ENCODE results near the gene AFAP1.

Gene AFAP1

DNA sequence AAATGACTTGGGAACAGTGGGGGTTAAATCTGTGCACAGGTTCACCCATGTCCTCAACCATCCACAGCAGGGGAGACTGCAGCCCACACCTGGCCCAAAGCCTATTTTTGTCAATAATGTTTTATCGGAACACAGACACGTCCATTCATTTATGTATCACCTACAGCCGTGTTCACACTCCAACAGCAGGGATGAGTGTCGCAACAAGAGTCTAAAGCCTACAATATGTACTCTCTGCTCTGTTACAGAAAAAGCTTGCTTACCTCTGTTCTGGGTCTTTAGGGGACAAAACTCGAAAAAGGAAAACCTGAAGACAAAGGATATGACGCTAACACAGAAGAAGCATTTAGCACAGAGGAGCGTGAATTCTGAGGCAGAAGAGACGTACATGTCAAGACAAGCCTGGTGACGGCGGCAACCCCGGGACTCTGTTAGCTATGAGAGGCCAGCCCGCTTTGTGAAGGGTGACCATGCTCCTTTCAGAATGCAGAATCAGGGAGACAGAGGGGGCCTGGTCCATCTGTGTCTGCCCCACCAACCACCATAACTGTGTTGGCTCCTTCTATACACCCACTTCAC lies 45.5 kb downstream of the AFAP1 start:
- Histone ChIP-seq H3K27ac (ENCODE audit: insufficient read depth in 1 of 2, low read depth in 1 of 2, low read length in 2 of 2, poor library complexity in 1 of 2, severe bottlenecking in 2 of 2) (no peak overlapping the region), H3K4me1 (ENCODE audit: control extremely low read depth in 1 of 4, control insufficient read depth in 4 of 4, insufficient read depth in 4 of 4, low read length in 3 of 4) (no peaks in the 10 kb centered on the region), H3K27me3 (replicated peaks in 2 of 5; ENCODE audit: control insufficient read depth in 4 of 5, insufficient read depth in 5 of 5, low read length in 4 of 5) (peaks cover 2 to 55% (median 5%) of the 10 kb centered on the region in 5 experiments), H3K9me3 (ENCODE audit: control extremely low read depth in 1 of 5, control insufficient read depth in 4 of 5, insufficient read depth in 2 of 5, low read depth in 1 of 5, low read length in 4 of 5) (peaks cover 0 to 2% (median 0%) of the 10 kb centered on the region in 5 experiments), H3K36me3 (ENCODE audit: control insufficient read depth in 4 of 4, insufficient read depth in 4 of 4, low read length in 3 of 4) (no peaks in the 10 kb centered on the region), H3K4me3 (ENCODE audit: control insufficient read depth in 1 of 7, extremely low read depth in 1 of 7, insufficient read depth in 4 of 7, low read depth in 2 of 7, low read length in 6 of 7) (no peak overlapping the region)
- 99% methylated on average over 12 of the region's 12 CpGs for WGBS (ENCODE audit: insufficient coverage)
- CTCF ChIA-PET = no interaction called here
- DNase-seq = no peak
- POLR2A ChIA-PET = no interaction called here

GRCh38 chr4:7893539-7893938 lies 46.1 kb downstream of the AFAP1 start:
- Histone ChIP-seq H3K27me3 (replicated peaks in 2 of 5; ENCODE audit: control insufficient read depth in 4 of 5, insufficient read depth in 5 of 5, low read length in 4 of 5) (peaks cover 2 to 51% (median 5%) of the 10 kb centered on the region in 5 experiments), H3K27ac (ENCODE audit: insufficient read depth in 1 of 2, low read depth in 1 of 2, low read length in 2 of 2, poor library complexity in 1 of 2, severe bottlenecking in 2 of 2) (no peak overlapping the region), H3K4me3 (ENCODE audit: control insufficient read depth in 1 of 7, extremely low read depth in 1 of 7, insufficient read depth in 4 of 7, low read depth in 2 of 7, low read length in 6 of 7) (no peak overlapping the region), H3K36me3 (ENCODE audit: control insufficient read depth in 4 of 4, insufficient read depth in 4 of 4, low read length in 3 of 4) (no peaks in the 10 kb centered on the region), H3K9me3 (ENCODE audit: control extremely low read depth in 1 of 5, control insufficient read depth in 4 of 5, insufficient read depth in 2 of 5, low read depth in 1 of 5, low read length in 4 of 5) (peaks cover 0 to 9% (median 4%) of the 10 kb centered on the region in 5 experiments), H3K4me1 (ENCODE audit: control extremely low read depth in 1 of 4, control insufficient read depth in 4 of 4, insufficient read depth in 4 of 4, low read length in 3 of 4) (no peaks in the 10 kb centered on the region)
- POLR2A ChIA-PET = no interaction called here
- CTCF ChIA-PET = no interaction called here
- 95% methylated on average over 8 of the region's 9 CpGs for WGBS (ENCODE audit: insufficient coverage)
- DNase-seq = no peak

- H3K27ac ChIP-seq (ENCODE audit: insufficient read depth in 1 of 2, low read depth in 1 of 2, low read length in 2 of 2, poor library complexity in 1 of 2, severe bottlenecking in 2 of 2) = no peak overlapping the region
- H3K4me1 ChIP-seq (ENCODE audit: control extremely low read depth in 1 of 4, control insufficient read depth in 4 of 4, insufficient read depth in 4 of 4, low read length in 3 of 4) = no peaks in the 10 kb centered on the region
- CTCF ChIA-PET = no interaction called here
- no peak for DNase-seq
- no peak overlapping the region for H3K4me3 ChIP-seq (ENCODE audit: control insufficient read depth in 1 of 7, extremely low read depth in 1 of 7, insufficient read depth in 4 of 7, low read depth in 2 of 7, low read length in 6 of 7)
- WGBS (ENCODE audit: insufficient coverage) = 58% methylated on average over 4 of the region's 12 CpGs
- POLR2A ChIA-PET = no interaction called here
- peaks cover 2 to 45% (median 5%) of the 10 kb centered on the region in 5 experiments for H3K27me3 ChIP-seq (replicated peaks in 2 of 5; ENCODE audit: control insufficient read depth in 4 of 5, insufficient read depth in 5 of 5, low read length in 4 of 5)
- no peaks in the 10 kb centered on the region for H3K36me3 ChIP-seq (ENCODE audit: control insufficient read depth in 4 of 4, insufficient read depth in 4 of 4, low read length in 3 of 4)
- peaks cover 0 to 15% (median 5%) of the 10 kb centered on the region in 5 experiments for H3K9me3 ChIP-seq (ENCODE audit: control extremely low read depth in 1 of 5, control insufficient read depth in 4 of 5, insufficient read depth in 2 of 5, low read depth in 1 of 5, low read length in 4 of 5)
Observed at GRCh38 chr4:7892212-7893019, 47.2 kb downstream of the AFAP1 start.

DNA sequence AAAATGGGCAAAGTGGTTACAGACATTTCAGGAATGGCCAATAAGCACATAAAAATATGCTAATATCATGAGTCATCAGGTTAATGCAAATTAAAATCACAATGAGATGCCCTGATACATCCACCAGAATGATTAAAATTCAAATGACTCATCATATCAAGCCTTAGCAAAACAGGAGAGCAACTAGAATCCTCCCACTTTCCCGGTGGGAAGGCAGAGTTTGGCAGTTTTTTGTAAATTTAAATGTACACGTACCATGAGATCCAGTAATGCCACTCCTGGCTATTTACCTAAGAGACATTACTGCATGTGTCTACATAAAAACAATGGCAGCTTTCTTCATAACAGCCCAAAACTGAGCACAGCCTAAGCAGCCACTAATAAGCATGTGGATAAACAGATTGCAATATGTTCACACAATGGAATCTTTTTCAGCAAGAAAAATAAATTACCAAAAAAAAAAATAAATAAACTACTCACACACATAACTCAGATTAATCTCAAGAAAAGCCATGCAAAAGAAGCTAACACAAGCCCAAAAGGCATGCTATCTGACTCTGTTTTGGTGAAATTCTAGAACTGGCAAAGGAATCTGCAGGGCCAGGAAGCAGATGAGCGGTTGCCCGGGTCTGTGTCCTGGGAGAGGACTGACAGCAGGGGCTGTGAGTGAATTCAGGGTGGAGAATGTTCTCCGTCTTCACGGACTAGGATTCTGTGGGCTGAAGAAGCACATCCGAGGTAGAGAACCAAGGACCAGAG lies 48.8 kb downstream of the AFAP1 start:
- no peaks in the 10 kb centered on the region for H3K4me1 ChIP-seq (ENCODE audit: control extremely low read depth in 1 of 4, control insufficient read depth in 4 of 4, insufficient read depth in 4 of 4, low read length in 3 of 4)
- H3K27me3 ChIP-seq (replicated peaks in 2 of 5; ENCODE audit: control insufficient read depth in 4 of 5, insufficient read depth in 5 of 5, low read length in 4 of 5) = peaks cover 0 to 38% (median 2%) of the 10 kb centered on the region in 5 experiments
- peaks cover 0 to 16% (median 6%) of the 10 kb centered on the region in 5 experiments for H3K9me3 ChIP-seq (ENCODE audit: control extremely low read depth in 1 of 5, control insufficient read depth in 4 of 5, insufficient read depth in 2 of 5, low read depth in 1 of 5, low read length in 4 of 5)
- no peaks in the 10 kb centered on the region for H3K36me3 ChIP-seq (ENCODE audit: control insufficient read depth in 4 of 4, insufficient read depth in 4 of 4, low read length in 3 of 4)
- ChIA-PET POLR2A (interaction anchor here (0.7 kb wide), 1 partner anchor 11 kb away, joined by 3 read pairs; no protein-coding TSS in a partner anchor), CTCF (no interaction called here)
- no peak overlapping the region for H3K27ac ChIP-seq (ENCODE audit: insufficient read depth in 1 of 2, low read depth in 1 of 2, low read length in 2 of 2, poor library complexity in 1 of 2, severe bottlenecking in 2 of 2)
- no peak overlapping the region for H3K4me3 ChIP-seq (ENCODE audit: control insufficient read depth in 1 of 7, extremely low read depth in 1 of 7, insufficient read depth in 4 of 7, low read depth in 2 of 7, low read length in 6 of 7)
- WGBS (ENCODE audit: insufficient coverage) = 64% methylated on average over 2 of the region's 7 CpGs
- DNase-seq = no peak

GRCh38 chr4:7887436-7887835 lies 52.2 kb downstream of the AFAP1 start:
- POLR2A ChIA-PET = no interaction called here
- Histone ChIP-seq H3K4me3 (ENCODE audit: control insufficient read depth in 1 of 7, extremely low read depth in 1 of 7, insufficient read depth in 4 of 7, low read depth in 2 of 7, low read length in 6 of 7) (no peak overlapping the region), H3K27me3 (replicated peaks in 2 of 5; ENCODE audit: control insufficient read depth in 4 of 5, insufficient read depth in 5 of 5, low read length in 4 of 5) (peaks cover 2 to 39% (median 5%) of the 10 kb centered on the region in 5 experiments), H3K4me1 (ENCODE audit: control extremely low read depth in 1 of 4, control insufficient read depth in 4 of 4, insufficient read depth in 4 of 4, low read length in 3 of 4) (no peaks in the 10 kb centered on the region), H3K36me3 (ENCODE audit: control insufficient read depth in 4 of 4, insufficient read depth in 4 of 4, low read length in 3 of 4) (no peaks in the 10 kb centered on the region), H3K27ac (ENCODE audit: insufficient read depth in 1 of 2, low read depth in 1 of 2, low read length in 2 of 2, poor library complexity in 1 of 2, severe bottlenecking in 2 of 2) (no peak overlapping the region), H3K9me3 (ENCODE audit: control extremely low read depth in 1 of 5, control insufficient read depth in 4 of 5, insufficient read depth in 2 of 5, low read depth in 1 of 5, low read length in 4 of 5) (peaks cover 0 to 16% (median 6%) of the 10 kb centered on the region in 5 experiments)
- no CpG with 5 or more reads among the region's 3 CpGs for WGBS (ENCODE audit: insufficient coverage)
- DNase-seq = no peak
- CTCF ChIA-PET = interaction anchor here (0.6 kb wide), 1 partner anchor 89 kb away, joined by 3 read pairs; no protein-coding TSS in a partner anchor

GRCh38 chr4:7886007-7886973 lies 53.4 kb downstream of the AFAP1 start:
- 95% methylated on average over 7 of the region's 9 CpGs for WGBS (ENCODE audit: insufficient coverage)
- Histone ChIP-seq H3K4me1 (ENCODE audit: control extremely low read depth in 1 of 4, control insufficient read depth in 4 of 4, insufficient read depth in 4 of 4, low read length in 3 of 4) (no peaks in the 10 kb centered on the region), H3K9me3 (ENCODE audit: control extremely low read depth in 1 of 5, control insufficient read depth in 4 of 5, insufficient read depth in 2 of 5, low read depth in 1 of 5, low read length in 4 of 5) (peaks cover 0 to 16% (median 6%) of the 10 kb centered on the region in 5 experiments), H3K27me3 (replicated peaks in 2 of 5; ENCODE audit: control insufficient read depth in 4 of 5, insufficient read depth in 5 of 5, low read length in 4 of 5) (peaks cover 2 to 33% (median 5%) of the 10 kb centered on the region in 5 experiments), H3K27ac (ENCODE audit: insufficient read depth in 1 of 2, low read depth in 1 of 2, low read length in 2 of 2, poor library complexity in 1 of 2, severe bottlenecking in 2 of 2) (no peak overlapping the region), H3K4me3 (ENCODE audit: control insufficient read depth in 1 of 7, extremely low read depth in 1 of 7, insufficient read depth in 4 of 7, low read depth in 2 of 7, low read length in 6 of 7) (no peak overlapping the region), H3K36me3 (ENCODE audit: control insufficient read depth in 4 of 4, insufficient read depth in 4 of 4, low read length in 3 of 4) (no peaks in the 10 kb centered on the region)
- ChIA-PET CTCF (interaction anchor here (1.1 kb wide), 1 partner anchor 84 kb away, joined by 3 read pairs; no protein-coding TSS in a partner anchor), POLR2A (no interaction called here)
- DNase-seq = no peak
